GM13976 (cell line): ENCODE data around the gene LHFPL6.

ENCODE experiments used
- DNase-seq: peaks from one replicate; pipeline ENCODE4 v3.0.0; 2012; ENCODE audit warnings: low spot score
- CTCF ChIP-seq: IDR thresholded peaks from 2 replicates; pipeline ENCODE4 v1.5.1; 2012; ENCODE audit warnings: borderline replicate concordance, mild to moderate bottlenecking; ENCODE audit not compliant: insufficient read depth; ENCODE audit errors: extremely low read depth, missing control alignments, control extremely low read depth
- in situ Hi-C: fragments of 300-500 bp; cut with MboI; formaldehyde crosslinking; loops from one replicate; pipeline ENCODE4 v1.12.0; 2022; ENCODE audit warnings: low sequenced_read_pairs, mixed read lengths, inconsistent platforms; ENCODE audit not compliant: unreplicated experiment

LHFPL6 gene

GRCh38 chr13:39515224-39515714 is 87.7 kb downstream of the LHFPL6 start:
- no peak for TF ChIP-seq CTCF
- DNase-seq: no peak
- in situ Hi-C loops: no loop called here

- no peak for TF ChIP-seq CTCF
- no peak for DNase-seq
- in situ Hi-C loops: no loop called here
Observed at GRCh38 chr13:39512687-39513086, 90.3 kb downstream of the LHFPL6 start.

GRCh38 chr13:39510316-39510695 is 92.7 kb downstream of the LHFPL6 start:
- in situ Hi-C loops: no loop called here
- peak; percentile 19 for DNase-seq
- no peak for TF ChIP-seq CTCF

GRCh38 chr13:39509616-39510315 is 93.2 kb downstream of the LHFPL6 start:
- DNase-seq: no peak
- no peak for TF ChIP-seq CTCF
- in situ Hi-C loops: no loop called here

GRCh38 chr13:39506559-39507390 is 96.2 kb downstream of the LHFPL6 start:
- in situ Hi-C loops: no loop called here

More at GRCh38 chr13:39506559-39507390, 96.2 kb downstream of the LHFPL6 start:
- DNase-seq: no peak
- TF ChIP-seq CTCF: no peak
